AG09319 (cell line): Measurements from ENCODE around the gene LMF2.
A peak's percentile ranks its signal among the peaks of the same experiment; 100 is the strongest.

Source experiments
- DNase-seq: peaks from one replicate; pipeline ENCODE4 v3.0.0-alpha.2; 2010; ENCODE audit warnings: low read depth; ENCODE audit errors: extremely low read depth
- TF ChIP-seq, protein P1 (sequence below): IDR thresholded peaks from 2 replicates; pipeline ENCODE4 v1.5.1; 2011; ENCODE audit warnings: low read depth, mild to moderate bottlenecking, inconsistent platforms, low read length, moderate library complexity

Gene LMF2

DNA sequence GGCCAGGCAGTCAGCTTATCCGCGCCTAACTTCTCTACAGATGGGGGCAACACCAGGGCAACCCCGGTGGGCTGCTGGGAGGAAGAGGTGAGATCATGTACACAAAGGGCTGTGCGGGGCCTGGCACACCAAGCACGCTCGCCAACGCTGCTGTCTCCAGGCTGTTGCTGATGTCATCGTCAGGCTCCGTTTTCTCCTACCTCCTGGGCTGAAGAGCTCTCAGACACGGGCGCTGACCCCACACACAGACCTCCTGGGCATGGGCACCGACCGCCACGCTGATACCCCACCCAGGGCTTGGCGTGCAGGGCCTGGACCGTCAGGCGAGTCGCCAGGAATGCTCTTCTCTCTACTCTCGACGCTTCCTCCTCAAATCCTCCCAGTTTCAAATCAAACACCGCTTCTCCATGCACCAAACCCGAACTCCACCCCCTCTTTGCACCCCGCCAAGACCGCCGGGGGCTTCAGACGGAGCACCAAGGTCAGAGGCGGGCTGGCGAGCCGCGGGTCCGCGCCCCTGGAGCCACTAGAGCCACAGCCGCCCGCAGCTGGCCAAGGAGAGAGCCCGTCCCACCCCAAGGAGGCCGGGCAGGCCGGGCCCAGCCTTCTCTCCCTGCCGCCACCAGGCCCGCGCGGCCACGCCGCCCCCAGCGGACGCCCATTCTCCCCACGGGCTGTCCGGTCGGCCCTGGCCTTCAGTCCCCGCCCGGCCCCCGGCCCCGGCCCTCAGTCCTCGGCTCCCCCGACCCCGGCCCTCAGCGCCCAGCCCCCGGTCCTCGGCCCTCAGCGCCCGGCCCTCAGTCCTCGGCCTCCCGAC lies 33.4 kb downstream of the LMF2 start:
- DNase-seq, result no peak
- TF ChIP-seq, protein P1, sequence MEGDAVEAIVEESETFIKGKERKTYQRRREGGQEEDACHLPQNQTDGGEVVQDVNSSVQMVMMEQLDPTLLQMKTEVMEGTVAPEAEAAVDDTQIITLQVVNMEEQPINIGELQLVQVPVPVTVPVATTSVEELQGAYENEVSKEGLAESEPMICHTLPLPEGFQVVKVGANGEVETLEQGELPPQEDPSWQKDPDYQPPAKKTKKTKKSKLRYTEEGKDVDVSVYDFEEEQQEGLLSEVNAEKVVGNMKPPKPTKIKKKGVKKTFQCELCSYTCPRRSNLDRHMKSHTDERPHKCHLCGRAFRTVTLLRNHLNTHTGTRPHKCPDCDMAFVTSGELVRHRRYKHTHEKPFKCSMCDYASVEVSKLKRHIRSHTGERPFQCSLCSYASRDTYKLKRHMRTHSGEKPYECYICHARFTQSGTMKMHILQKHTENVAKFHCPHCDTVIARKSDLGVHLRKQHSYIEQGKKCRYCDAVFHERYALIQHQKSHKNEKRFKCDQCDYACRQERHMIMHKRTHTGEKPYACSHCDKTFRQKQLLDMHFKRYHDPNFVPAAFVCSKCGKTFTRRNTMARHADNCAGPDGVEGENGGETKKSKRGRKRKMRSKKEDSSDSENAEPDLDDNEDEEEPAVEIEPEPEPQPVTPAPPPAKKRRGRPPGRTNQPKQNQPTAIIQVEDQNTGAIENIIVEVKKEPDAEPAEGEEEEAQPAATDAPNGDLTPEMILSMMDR, result no peak

DNA sequence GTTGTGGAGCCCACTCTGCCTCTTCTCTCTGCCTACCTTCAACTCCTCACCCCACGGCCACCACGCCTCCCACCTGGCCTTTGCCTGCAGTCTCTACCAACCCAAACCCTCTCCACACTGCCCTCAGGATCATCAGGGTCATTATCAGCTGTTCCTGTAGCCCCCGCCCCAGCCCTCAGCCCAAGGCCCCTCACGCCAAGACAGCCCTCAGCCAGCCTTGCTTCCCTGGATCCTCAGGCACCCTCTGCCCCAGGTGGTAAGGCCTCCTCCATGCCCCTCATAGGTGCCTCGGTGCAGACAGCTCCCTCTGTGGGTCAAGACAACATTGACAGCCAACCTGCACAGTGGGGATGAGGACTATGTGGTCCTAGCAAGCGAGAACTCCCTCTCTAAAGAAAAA lies 34.4 kb downstream of the LMF2 start:
- TF ChIP-seq, protein P1, result peak; percentile 11
- no peak for DNase-seq

DNA sequence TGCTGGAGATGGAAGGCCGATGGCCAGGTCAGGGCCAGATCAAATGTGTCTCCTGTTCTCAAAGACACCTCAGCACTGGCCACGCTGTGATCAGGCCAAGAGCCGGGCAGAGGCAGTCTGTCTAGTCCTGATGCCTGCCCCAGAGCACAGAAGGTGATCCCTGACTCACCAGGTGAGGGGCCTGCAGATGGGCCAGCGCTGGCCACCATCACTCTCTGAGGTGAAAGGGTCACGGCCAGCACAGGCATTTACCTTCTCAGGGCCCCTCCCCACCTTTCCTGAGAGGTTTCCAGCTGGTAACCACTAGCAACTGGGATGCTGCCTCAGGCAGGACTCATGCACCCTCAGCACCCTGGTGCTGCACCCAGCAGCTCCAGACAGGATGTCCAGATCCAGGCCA lies 35.5 kb downstream of the LMF2 start:
- TF ChIP-seq, protein P1, result no peak
- DNase-seq, result no peak

DNA sequence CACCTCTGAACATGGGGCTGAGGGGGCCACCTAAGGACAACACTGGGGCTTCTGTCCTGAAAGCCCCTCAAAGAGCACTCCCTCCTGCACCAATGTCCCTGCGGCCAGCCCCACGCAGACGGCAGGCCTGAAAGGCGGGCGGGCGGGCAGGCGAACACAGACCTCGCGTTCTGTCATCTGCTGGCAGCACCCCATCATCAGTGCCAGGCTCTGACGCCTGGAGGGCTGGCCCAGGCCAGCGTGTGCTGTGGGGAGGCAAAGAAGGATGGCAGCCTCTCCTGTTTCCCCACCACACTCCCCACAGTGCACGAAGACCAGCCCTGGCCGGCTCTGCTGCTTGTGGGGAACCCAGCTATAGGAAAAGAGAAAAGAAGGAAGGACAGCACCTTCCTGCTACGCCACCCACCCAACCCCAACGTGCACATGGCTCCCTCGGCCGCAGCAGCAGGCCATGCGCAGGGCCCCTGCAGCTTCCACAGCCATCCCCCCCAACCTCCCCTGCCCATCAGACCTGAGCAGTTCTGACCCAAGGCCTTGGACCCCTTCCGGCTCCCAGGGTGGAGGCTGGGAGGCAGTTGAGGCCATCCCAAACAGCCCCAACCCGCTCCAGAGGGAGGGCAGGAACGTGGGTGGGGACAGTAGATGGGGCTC lies 36.2 kb downstream of the LMF2 start:
- TF ChIP-seq, protein P1, result no peak

DNA sequence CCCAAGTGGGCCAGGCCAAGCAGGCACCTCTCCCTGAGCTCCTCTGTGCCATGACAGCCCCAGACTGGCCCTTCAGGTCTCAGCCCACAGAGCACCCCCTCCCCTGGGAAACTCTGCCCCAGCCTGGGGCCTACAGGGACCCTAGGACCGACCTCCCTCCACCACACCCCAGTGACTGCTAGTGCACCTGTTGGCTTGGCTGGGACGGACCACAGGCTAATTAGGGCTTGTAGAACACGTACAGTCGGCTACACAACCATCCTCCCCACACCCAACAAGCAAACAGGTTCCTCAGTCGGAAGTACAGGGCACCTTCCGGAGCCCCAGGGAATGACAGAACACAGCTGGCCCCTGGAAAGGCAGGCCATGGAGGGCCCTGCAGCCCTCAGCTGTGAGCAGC lies 37.0 kb downstream of the LMF2 start:
- no peak for DNase-seq

More for the DNA sequence above, 36.2 kb downstream of the LMF2 start:
- DNase-seq, result no peak

DNA sequence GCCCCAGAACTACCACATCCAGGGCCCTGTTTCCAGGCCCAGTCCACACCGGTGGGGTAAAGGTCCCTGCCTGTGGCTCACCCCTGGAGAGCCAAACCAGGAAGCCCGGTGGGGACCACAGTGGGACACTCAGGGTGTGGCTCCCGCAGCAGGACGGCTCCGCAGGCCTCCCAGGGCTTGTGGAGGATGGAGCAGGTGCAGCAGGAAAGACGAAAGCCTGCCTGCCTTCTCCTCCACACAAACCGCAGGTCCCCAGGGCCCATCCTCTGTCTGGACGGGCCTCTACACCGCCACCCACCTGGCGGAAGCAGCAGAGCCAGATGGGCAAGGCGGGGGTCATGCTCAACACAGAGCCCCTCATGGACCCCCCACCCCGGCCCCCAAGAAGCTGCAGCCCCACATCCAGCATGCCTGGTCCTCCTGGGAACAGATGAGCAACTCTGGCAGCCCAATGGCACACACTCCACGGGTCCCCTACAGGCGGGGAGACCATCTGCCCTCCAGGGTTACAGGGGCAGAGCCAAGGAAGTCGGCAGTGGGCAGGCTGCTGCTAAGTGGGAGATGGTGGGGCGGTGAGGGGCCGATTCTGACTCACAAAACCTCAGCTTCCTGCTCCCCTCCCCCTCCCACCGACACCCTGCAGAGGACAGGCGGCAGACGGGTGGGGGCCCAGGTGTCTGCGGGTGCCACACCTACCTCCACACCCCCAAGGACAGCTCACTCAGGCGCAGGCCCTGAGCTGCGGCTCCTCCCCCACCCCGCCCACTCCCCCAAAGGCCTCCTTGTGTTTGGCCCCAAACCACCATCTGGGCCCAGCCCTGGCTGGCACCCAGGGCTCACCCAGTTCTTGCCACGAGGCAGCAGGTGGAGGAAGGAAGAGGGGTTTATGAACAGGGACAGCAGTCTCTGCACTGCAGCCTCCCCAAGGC lies 37.9 kb downstream of the LMF2 start:
- no peak for DNase-seq
- TF ChIP-seq, protein P1, result no peak

More for the DNA sequence above, 37.0 kb downstream of the LMF2 start:
- TF ChIP-seq, protein P1, result no peak
